Sciatic nerve (tissue), 2 donors: ENCODE measurements around the gene UBE4B. TPM values are rescaled to one million over a fixed set of nuclear protein-coding genes. Genes with fewer than 3 reads are reported as not detected.
"Not testable (repeated sequence)": the region's sequence is repeated elsewhere in the genome, so short reads cannot be mapped to it uniquely, and the experiment has no call there.

ENCODE experiments used
- ATAC-seq: fragments of 200-7000 bp; cut with Tn5 transposase; one replicate; pipeline ENCODE4 v1.9.1; 2020; ENCODE audit warnings: mild to moderate bottlenecking, moderate library complexity
- DNase-seq: peaks from one replicate; pipeline ENCODE4 v3.0.0-alpha.2; 2020; ENCODE audit warnings: low spot score
- intact Hi-C: fragments of 100-400 bp; cut with DNase I; formaldehyde crosslinking; loops from one replicate; pipeline ENCODE4 v1.14.2; 2022
- total RNA-seq: library from RNA; stranded (reverse); fragmentation: NEBNext Ultra II Directional; extraction: Animal tissue kit (Norgen Biotek cat#: 25700); gene quantifications from one replicate; pipeline ENCODE4 v1.2.1, GENCODE V29; 2021
- donor health status: DM: no; HTN: no; CAD: no.
- donor health status: DM: no; HTN: no; CAD: no.

UBE4B gene
- total RNA-seq, 1 donor from 2014 or later: 42.5 TPM

GRCh38 chr1:10064416-10065343 is 31.9 kb downstream of the UBE4B start:
- no peak for ATAC-seq
- no peak for DNase-seq
- intact Hi-C loops: loop anchor here (5.0 kb wide), 1 partner anchor 148 kb away; the partner anchor contains the start of gene KIF1B

- intact Hi-C loops: loop anchor here (5.0 kb wide), 1 partner anchor 147 kb away; the partner anchor contains the start of gene KIF1B
- ATAC-seq (peak; percentile 63), DNase-seq (no peak)
Observed at GRCh38 chr1:10065344-10065685, 32.6 kb downstream of the UBE4B start.

GRCh38 chr1:10065760-10066159 is 33.0 kb downstream of the UBE4B start:
- intact Hi-C loops: loop anchor here (5.0 kb wide), 1 partner anchor 147 kb away; the partner anchor contains the start of gene KIF1B
- no peak for DNase-seq
- ATAC-seq: no peak

GRCh38 chr1:10068605-10069294 is 36.0 kb downstream of the UBE4B start:
- no peak for DNase-seq
- ATAC-seq: no peak
- intact Hi-C loops: loop anchor here (5.0 kb wide), 1 partner anchor 144 kb away; the partner anchor contains the start of gene KIF1B

GRCh38 chr1:10070206-10070605 is 37.4 kb downstream of the UBE4B start:
- no peak for ATAC-seq
- no peak for DNase-seq
- intact Hi-C loops: no loop called here

- intact Hi-C loops: no loop called here
- no peak for ATAC-seq
- no peak for DNase-seq
Observed at GRCh38 chr1:10071640-10072039, 38.9 kb downstream of the UBE4B start.

- DNase-seq, intact Hi-C loops, ATAC-seq: not testable (repeated sequence)
Observed at GRCh38 chr1:10073371-10073770, 40.6 kb downstream of the UBE4B start.

- intact Hi-C loops: no loop called here
- ATAC-seq: peak; percentile 63
- DNase-seq: peak; percentile 67
Observed at GRCh38 chr1:10074059-10074851, 41.5 kb downstream of the UBE4B start.

GRCh38 chr1:10074852-10075730 is 42.3 kb downstream of the UBE4B start:
- DNase-seq (no peak), ATAC-seq (no peak)
- intact Hi-C loops: no loop called here

GRCh38 chr1:10075732-10076131 is 43.0 kb downstream of the UBE4B start:
- intact Hi-C loops: no loop called here
- ATAC-seq (no peak), DNase-seq (no peak)

- no peak for DNase-seq
- intact Hi-C loops: no loop called here
- ATAC-seq: no peak
Observed at GRCh38 chr1:10078494-10078893, 45.7 kb downstream of the UBE4B start.

- intact Hi-C loops: no loop called here
- no peak for DNase-seq
- ATAC-seq: no peak
Observed at GRCh38 chr1:10080523-10080922, 47.8 kb downstream of the UBE4B start.

- DNase-seq (no peak), ATAC-seq (no peak)
- intact Hi-C loops: no loop called here
Observed at GRCh38 chr1:10082785-10083479, 50.2 kb downstream of the UBE4B start.

- no peak for ATAC-seq
- DNase-seq: no peak
- intact Hi-C loops: no loop called here
Observed at GRCh38 chr1:10084045-10084444, 51.3 kb downstream of the UBE4B start.

- DNase-seq (no peak), ATAC-seq (no peak)
- intact Hi-C loops: no loop called here
Observed at GRCh38 chr1:10085076-10085475, 52.3 kb downstream of the UBE4B start.

GRCh38 chr1:10087210-10087609 is 54.5 kb downstream of the UBE4B start:
- intact Hi-C loops: no loop called here
- no peak for DNase-seq
- no peak for ATAC-seq

GRCh38 chr1:10101929-10102328 is 69.2 kb downstream of the UBE4B start:
- intact Hi-C loops: no loop called here
- ATAC-seq: no peak
- DNase-seq: no peak

- intact Hi-C loops: no loop called here
- no peak for DNase-seq
Observed at GRCh38 chr1:10103193-10103592, 70.4 kb downstream of the UBE4B start.

More at GRCh38 chr1:10103193-10103592, 70.4 kb downstream of the UBE4B start:
- no peak for ATAC-seq
